Activated CD8-positive, alpha-beta memory T cell treated with anti-CD3 and anti-CD28 coated beads, Interleukin-2, amount 10 ng/mL, durations not matched to agents 7 days and 5 days (primary cell): ENCODE results near the gene RASL10B. TPM values are rescaled to one million over a fixed set of nuclear protein-coding genes. Genes with fewer than 3 reads are reported as not detected.

Experiments
- ATAC-seq: fragments of 150-1000 bp; cut with Tn5 transposase; one replicate; pipeline ENCODE4 v1.10.0; 2021; ENCODE audit warnings: moderate library complexity
- CTCF ChIA-PET: fragments of 350-600 bp; sonication (Branson Sonifier 250); formaldehyde crosslinking; loops from one replicate; lab custom pipeline; 2021; ENCODE audit warnings: antibody characterized with exemption; lab: Charles Lee
- DNase-seq: peaks from one replicate; pipeline ENCODE4 v3.0.0-alpha.2; 2020
- H3K27ac Mint-ChIP-seq: one replicate; pipeline ENCODE4 v1.8.0; 2021; ENCODE audit warnings: mild to moderate bottlenecking, mixed read lengths
- H3K27me3 Mint-ChIP-seq: one replicate; pipeline ENCODE4 v1.8.0; 2021; ENCODE audit warnings: mixed read lengths
- H3K36me3 Mint-ChIP-seq: one replicate; pipeline ENCODE4 v1.8.0; 2021; ENCODE audit warnings: mild to moderate bottlenecking, mixed read lengths
- H3K4me1 Mint-ChIP-seq: one replicate; pipeline ENCODE4 v1.8.0; 2021; ENCODE audit warnings: mixed read lengths
- H3K4me3 Mint-ChIP-seq: one replicate; pipeline ENCODE4 v1.8.0; 2021; ENCODE audit warnings: mild to moderate bottlenecking, moderate library complexity, mixed read lengths
- H3K9me3 Mint-ChIP-seq: one replicate; pipeline ENCODE4 v1.8.0; 2022; ENCODE audit warnings: low read depth, mixed read lengths
- total RNA-seq, 2 experiments: library from RNA; stranded (reverse); gene quantifications; one replicate each; pipeline ENCODE4 v1.2.3, GENCODE V29; 2021

RASL10B gene
- total RNA-seq, 2 experiments from 2014 or later, result 0.37 TPM; not detected in 1

GRCh38 chr17:35705705-35706104 lies 25.7 kb upstream of the RASL10B start:
- Mint-ChIP-seq H3K27me3 (no peaks in the 10 kb centered on the region), H3K4me1 (peaks cover 11% of the 10 kb centered on the region), H3K9me3 (no peaks in the 10 kb centered on the region), H3K27ac (no peak overlapping the region), H3K36me3 (peaks cover 33% of the 10 kb centered on the region), H3K4me3 (no peak overlapping the region)
- CTCF ChIA-PET, result interaction anchor here (1.2 to 1.4 kb wide), 2 partner anchors 8 to 71 kb away, joined by 3 to 5 read pairs; no protein-coding TSS in a partner anchor
- DNase-seq (no peak), ATAC-seq (no peak)

GRCh38 chr17:35708149-35708548 lies 23.3 kb upstream of the RASL10B start:
- Mint-ChIP-seq H3K36me3 (peaks cover 23% of the 10 kb centered on the region), H3K9me3 (no peaks in the 10 kb centered on the region), H3K4me1 (peaks cover 13% of the 10 kb centered on the region), H3K27me3 (no peaks in the 10 kb centered on the region), H3K4me3 (no peak overlapping the region), H3K27ac (no peak overlapping the region)
- CTCF ChIA-PET, result interaction anchor here (1.1 to 1.4 kb wide), 2 partner anchors 39 to 56 kb away, joined by 5 read pairs; no protein-coding TSS in a partner anchor
- DNase-seq (no peak), ATAC-seq (no peak)

DNA sequence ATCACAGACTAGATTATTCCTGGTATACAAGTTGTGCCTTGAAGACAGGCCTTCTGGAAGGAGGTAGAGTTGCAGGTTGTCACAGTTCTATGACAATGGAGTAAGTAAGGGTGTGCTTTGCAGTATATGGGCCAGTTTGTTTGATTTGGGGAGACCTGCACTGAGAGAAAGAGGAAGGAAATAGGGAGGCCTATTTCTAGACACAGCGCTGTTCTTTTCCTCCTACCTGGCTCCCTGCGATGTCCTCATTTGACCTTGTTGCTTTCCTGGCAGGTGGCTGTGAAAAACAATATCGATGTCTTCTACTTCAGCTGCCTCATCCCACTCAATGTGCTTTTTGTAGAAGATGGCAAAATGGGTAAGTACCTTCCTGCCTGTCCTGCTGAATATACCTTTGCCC lies 22.5 kb upstream of the RASL10B start:
- Mint-ChIP-seq H3K27me3 (no peaks in the 10 kb centered on the region), H3K9me3 (no peaks in the 10 kb centered on the region), H3K27ac (no peak overlapping the region), H3K4me3 (no peak overlapping the region), H3K36me3 (peaks cover 19% of the 10 kb centered on the region), H3K4me1 (peaks cover 13% of the 10 kb centered on the region)
- DNase-seq, result no peak
- ATAC-seq, result no peak
- CTCF ChIA-PET, result interaction anchor here (1.1 to 1.7 kb wide), 3 partner anchors 39 to 56 kb away, joined by 5 to 7 read pairs (median 5); no protein-coding TSS in a partner anchor

DNA sequence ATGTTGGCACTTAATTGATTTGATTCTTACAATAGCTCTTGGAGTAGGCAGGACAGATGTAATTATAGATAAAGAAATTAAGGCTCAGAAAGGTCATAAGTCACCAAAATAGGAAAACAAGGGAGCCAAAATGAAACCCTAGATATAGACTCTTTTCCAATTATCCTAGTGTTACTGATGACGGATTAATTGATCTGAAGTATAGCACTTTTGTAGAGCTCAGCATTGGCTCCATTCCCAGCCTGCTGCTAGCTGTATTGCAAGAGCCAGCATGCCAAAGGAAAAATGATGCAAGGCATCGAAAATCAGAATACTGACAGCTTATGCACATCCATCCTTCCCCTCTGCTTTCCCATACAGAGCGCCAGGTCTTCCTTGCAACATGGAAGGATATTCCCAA lies 21.6 kb upstream of the RASL10B start:
- CTCF ChIA-PET, result interaction anchor here (1.1 to 1.7 kb wide), 3 partner anchors 31 to 55 kb away, joined by 3 to 7 read pairs (median 4); no protein-coding TSS in a partner anchor
- Mint-ChIP-seq H3K27ac (no peak overlapping the region), H3K4me3 (no peak overlapping the region), H3K4me1 (peaks cover 11% of the 10 kb centered on the region), H3K36me3 (peaks cover 19% of the 10 kb centered on the region), H3K9me3 (no peaks in the 10 kb centered on the region), H3K27me3 (no peaks in the 10 kb centered on the region)
- DNase-seq, result no peak
- ATAC-seq, result no peak

DNA sequence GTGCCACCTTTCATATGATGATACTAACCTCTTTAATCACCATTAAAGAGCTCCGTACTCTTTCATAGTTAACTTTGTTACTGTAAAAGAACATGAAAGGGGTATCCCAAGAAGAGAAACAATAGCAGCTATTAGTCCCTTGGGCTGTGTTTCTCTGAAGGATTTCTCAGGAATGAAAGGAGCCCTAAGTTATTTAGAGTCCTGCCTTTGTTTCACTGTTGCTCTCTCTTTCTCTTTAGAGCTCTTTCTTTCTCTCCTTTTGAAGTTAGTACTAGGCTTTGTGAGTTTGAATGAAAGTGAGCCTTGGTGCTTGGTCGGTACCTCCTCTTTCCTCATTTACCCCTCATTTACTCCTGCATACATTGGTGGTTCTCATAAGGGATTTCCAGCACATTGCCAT lies 20.5 kb upstream of the RASL10B start:
- ATAC-seq (no peak), DNase-seq (no peak)
- peaks cover 8% of the 10 kb centered on the region for H3K4me1 Mint-ChIP-seq
- H3K36me3 Mint-ChIP-seq, result peaks cover 19% of the 10 kb centered on the region
- H3K9me3 Mint-ChIP-seq, result no peaks in the 10 kb centered on the region
- no peak overlapping the region for H3K4me3 Mint-ChIP-seq
- no peak overlapping the region for H3K27ac Mint-ChIP-seq
- CTCF ChIA-PET, result interaction anchor here (0.7 to 1.7 kb wide), 4 partner anchors 32 to 94 kb away, joined by 3 to 7 read pairs (median 3); no protein-coding TSS in a partner anchor
- H3K27me3 Mint-ChIP-seq, result no peaks in the 10 kb centered on the region

DNA sequence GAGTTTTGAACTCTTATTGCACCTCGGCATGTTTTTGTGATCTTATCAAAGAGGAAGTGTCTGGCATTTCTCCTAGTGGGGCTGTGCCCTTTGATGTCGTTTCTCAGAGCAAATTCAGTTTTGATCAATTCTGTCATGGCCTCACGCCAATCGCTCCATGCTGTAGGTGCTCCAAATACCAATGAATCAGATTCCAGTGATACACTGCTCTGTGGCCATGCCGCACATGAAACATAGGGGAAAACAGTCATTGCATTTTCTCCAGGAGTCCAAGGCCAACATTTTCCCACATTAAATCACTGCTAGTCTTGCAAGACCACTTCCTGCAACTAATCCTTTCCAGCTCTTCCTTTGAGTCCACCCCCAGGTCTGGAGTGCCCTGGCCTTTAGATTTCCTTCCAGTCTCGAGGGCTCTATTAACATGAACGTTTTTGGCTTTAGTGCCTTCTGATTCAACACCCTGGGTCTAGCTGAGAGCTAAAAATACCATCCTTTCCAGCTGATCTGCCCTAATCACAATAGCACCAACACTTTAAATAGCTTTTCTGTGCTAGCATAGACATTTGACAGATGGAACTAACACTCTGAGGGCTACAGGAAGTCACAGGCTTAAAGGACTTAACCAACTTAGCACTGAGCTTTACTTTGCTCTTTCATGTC lies 18.2 kb upstream of the RASL10B start:
- Mint-ChIP-seq H3K4me3 (no peak overlapping the region), H3K36me3 (peaks cover 24% of the 10 kb centered on the region), H3K27ac (no peak overlapping the region), H3K27me3 (no peaks in the 10 kb centered on the region), H3K4me1 (peaks cover 6% of the 10 kb centered on the region), H3K9me3 (no peaks in the 10 kb centered on the region)
- ATAC-seq (no peak), DNase-seq (no peak)
- CTCF ChIA-PET, result interaction anchor here (1.1 to 1.5 kb wide), 4 partner anchors 8 to 51 kb away, joined by 3 to 5 read pairs (median 5); no protein-coding TSS in a partner anchor

DNA sequence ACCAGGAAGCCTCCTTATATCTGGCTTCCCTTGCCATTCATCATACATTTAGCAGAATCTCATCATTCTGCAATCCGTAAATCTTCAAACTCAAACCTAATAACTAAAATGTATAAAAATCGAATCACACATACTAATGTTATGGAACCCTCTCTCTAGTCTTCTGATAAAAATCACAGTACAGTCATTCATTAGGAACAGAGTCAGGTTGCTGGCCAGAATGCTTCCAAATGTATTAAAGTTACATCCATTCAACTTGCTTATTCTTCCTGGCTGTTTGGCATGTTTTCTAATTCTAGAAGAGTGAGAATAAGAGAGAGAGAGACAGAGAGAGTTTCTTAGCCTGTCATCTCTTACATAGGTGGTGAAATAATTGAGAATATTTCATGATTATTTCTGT lies 16.5 kb upstream of the RASL10B start:
- ATAC-seq, result no peak
- peaks cover 2% of the 10 kb centered on the region for H3K4me1 Mint-ChIP-seq
- CTCF ChIA-PET, result no interaction called here

GRCh38 chr17:35715416-35715815 lies 16.0 kb upstream of the RASL10B start:
- Mint-ChIP-seq H3K27me3 (no peaks in the 10 kb centered on the region), H3K4me1 (peaks cover 2% of the 10 kb centered on the region), H3K9me3 (no peaks in the 10 kb centered on the region), H3K36me3 (peaks cover 21% of the 10 kb centered on the region), H3K4me3 (no peak overlapping the region), H3K27ac (no peak overlapping the region)
- ATAC-seq (no peak), DNase-seq (no peak)
- CTCF ChIA-PET, result no interaction called here

More for the DNA sequence above, 16.5 kb upstream of the RASL10B start:
- no peaks in the 10 kb centered on the region for H3K27me3 Mint-ChIP-seq
- no peak for DNase-seq
- H3K4me3 Mint-ChIP-seq, result no peak overlapping the region
- H3K27ac Mint-ChIP-seq, result no peak overlapping the region
- H3K9me3 Mint-ChIP-seq, result no peaks in the 10 kb centered on the region
- peaks cover 21% of the 10 kb centered on the region for H3K36me3 Mint-ChIP-seq

DNA sequence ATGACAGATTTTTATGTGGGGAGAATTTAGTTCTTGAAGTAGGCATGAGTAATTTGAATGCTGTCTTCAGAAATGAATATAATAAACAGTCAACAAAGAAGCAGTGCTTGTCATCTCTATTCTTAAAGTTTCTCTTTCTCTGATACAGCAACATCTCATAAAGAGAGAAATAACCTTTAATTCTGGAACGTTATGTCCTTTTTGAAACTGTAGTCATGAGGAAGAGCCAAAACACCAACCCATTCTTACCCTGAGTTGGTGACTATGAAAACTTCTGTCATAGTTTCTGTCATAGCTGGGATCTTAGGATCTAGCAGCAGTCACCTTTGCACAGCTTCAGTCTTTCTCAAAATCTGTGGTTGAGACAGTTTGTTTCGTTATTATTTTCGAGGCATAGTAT lies 15.3 kb upstream of the RASL10B start:
- H3K36me3 Mint-ChIP-seq, result peaks cover 21% of the 10 kb centered on the region
- CTCF ChIA-PET, result no interaction called here
- no peak overlapping the region for H3K27ac Mint-ChIP-seq
- no peaks in the 10 kb centered on the region for H3K27me3 Mint-ChIP-seq
- H3K4me3 Mint-ChIP-seq, result no peak overlapping the region
- no peak for DNase-seq
- H3K4me1 Mint-ChIP-seq, result peaks cover 2% of the 10 kb centered on the region
- ATAC-seq, result no peak
- no peaks in the 10 kb centered on the region for H3K9me3 Mint-ChIP-seq

DNA sequence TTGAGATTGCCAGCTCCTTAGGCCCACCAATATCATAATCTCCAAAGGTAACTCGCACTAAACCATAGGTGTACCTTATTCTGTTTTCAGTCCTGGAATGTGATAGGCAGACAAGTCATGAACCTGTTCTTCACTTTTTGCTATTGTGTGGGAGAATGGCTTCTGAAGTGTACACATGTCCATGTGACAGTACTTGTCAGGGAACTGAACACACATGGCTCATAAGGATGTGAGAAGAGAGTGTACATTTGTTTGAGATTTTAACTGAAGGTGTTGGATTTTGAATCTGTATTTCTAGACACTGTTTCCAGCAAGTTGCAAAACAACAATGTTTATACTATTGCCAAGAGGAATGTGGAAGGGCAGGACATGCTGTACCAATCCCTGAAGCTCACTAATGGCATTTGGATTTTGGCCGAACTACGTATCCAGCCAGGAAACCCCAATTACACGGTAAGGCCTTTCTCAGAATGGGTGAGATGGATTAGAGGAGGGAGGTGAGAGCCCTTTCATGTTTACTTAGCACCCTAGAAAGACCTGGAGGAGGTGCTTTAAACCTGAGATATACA lies 14.5 kb upstream of the RASL10B start:
- no peak overlapping the region for H3K4me3 Mint-ChIP-seq
- H3K36me3 Mint-ChIP-seq, result peaks cover 21% of the 10 kb centered on the region
- no peak overlapping the region for H3K27ac Mint-ChIP-seq
- H3K27me3 Mint-ChIP-seq, result no peaks in the 10 kb centered on the region
- DNase-seq (no peak), ATAC-seq (no peak)
- H3K9me3 Mint-ChIP-seq, result no peaks in the 10 kb centered on the region
- CTCF ChIA-PET, result no interaction called here
- H3K4me1 Mint-ChIP-seq, result peaks cover 2% of the 10 kb centered on the region

GRCh38 chr17:35717475-35717874 lies 14.0 kb upstream of the RASL10B start:
- Mint-ChIP-seq H3K36me3 (peaks cover 21% of the 10 kb centered on the region), H3K27ac (no peak overlapping the region), H3K9me3 (no peaks in the 10 kb centered on the region), H3K4me3 (no peak overlapping the region), H3K4me1 (peaks cover 2% of the 10 kb centered on the region), H3K27me3 (no peaks in the 10 kb centered on the region)
- CTCF ChIA-PET, result interaction anchor here (1.2 kb wide), 1 partner anchor 13 kb away, joined by 3 read pairs; no protein-coding TSS in a partner anchor
- DNase-seq, result no peak
- no peak for ATAC-seq

GRCh38 chr17:35723735-35724134 lies 7.7 kb upstream of the RASL10B start:
- DNase-seq, result no peak
- Mint-ChIP-seq H3K4me3 (no peak overlapping the region), H3K27me3 (no peaks in the 10 kb centered on the region), H3K27ac (no peak overlapping the region), H3K36me3 (peaks cover 26% of the 10 kb centered on the region), H3K4me1 (peaks cover 4% of the 10 kb centered on the region), H3K9me3 (no peaks in the 10 kb centered on the region)
- ATAC-seq, result no peak
- CTCF ChIA-PET, result interaction anchor here (1.1 kb wide), 1 partner anchor 9 kb away, joined by 3 read pairs; no protein-coding TSS in a partner anchor

- CTCF ChIA-PET, result interaction anchor here (1.1 kb wide), 1 partner anchor 8 kb away, joined by 3 read pairs; no protein-coding TSS in a partner anchor
- H3K9me3 Mint-ChIP-seq, result no peaks in the 10 kb centered on the region
- no peak for DNase-seq
- no peak overlapping the region for H3K27ac Mint-ChIP-seq
- H3K36me3 Mint-ChIP-seq, result peaks cover 19% of the 10 kb centered on the region
- H3K4me1 Mint-ChIP-seq, result peaks cover 4% of the 10 kb centered on the region
- H3K4me3 Mint-ChIP-seq, result no peak overlapping the region
- H3K27me3 Mint-ChIP-seq, result no peaks in the 10 kb centered on the region
- ATAC-seq, result no peak
Measured at GRCh38 chr17:35725058-35725457, 6.4 kb upstream of the RASL10B start.

DNA sequence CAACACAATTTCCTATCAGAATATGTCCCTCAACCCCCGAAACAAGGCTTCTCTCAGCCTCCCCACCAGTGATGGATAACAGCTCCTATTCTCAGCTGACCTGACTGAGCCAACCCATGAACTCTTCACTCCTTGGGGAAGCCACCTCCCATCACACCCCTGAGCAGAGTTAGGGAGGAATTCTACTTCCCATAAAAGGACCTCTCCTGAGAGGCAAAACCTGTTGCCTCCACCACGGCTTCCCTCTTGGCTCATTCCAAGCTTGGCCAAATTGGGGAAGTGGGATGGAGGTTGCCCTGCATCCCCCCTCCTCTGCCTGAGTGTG lies 5.7 kb upstream of the RASL10B start:
- ATAC-seq (no peak), DNase-seq (no peak)
- Mint-ChIP-seq H3K36me3 (peaks cover 16% of the 10 kb centered on the region), H3K9me3 (no peaks in the 10 kb centered on the region), H3K27me3 (peaks cover 4% of the 10 kb centered on the region), H3K4me1 (peaks cover 4% of the 10 kb centered on the region), H3K4me3 (no peak overlapping the region), H3K27ac (no peak overlapping the region)
- CTCF ChIA-PET, result no interaction called here
